ENCODE results near the gene CIAO1.

- TF ChIP-seq POLR2A (IDR thresholded peaks at IDR 0.05), result no peak
- TF ChIP-seq, protein P1, sequence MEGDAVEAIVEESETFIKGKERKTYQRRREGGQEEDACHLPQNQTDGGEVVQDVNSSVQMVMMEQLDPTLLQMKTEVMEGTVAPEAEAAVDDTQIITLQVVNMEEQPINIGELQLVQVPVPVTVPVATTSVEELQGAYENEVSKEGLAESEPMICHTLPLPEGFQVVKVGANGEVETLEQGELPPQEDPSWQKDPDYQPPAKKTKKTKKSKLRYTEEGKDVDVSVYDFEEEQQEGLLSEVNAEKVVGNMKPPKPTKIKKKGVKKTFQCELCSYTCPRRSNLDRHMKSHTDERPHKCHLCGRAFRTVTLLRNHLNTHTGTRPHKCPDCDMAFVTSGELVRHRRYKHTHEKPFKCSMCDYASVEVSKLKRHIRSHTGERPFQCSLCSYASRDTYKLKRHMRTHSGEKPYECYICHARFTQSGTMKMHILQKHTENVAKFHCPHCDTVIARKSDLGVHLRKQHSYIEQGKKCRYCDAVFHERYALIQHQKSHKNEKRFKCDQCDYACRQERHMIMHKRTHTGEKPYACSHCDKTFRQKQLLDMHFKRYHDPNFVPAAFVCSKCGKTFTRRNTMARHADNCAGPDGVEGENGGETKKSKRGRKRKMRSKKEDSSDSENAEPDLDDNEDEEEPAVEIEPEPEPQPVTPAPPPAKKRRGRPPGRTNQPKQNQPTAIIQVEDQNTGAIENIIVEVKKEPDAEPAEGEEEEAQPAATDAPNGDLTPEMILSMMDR (IDR thresholded peaks at IDR 0.05), result no peak
These were observed 16.4 kb upstream of the CIAO1 start for GRCh38 chr2:96249654-96250053.

Data from thyroid gland (tissue), 4 donors.